ENCODE data around the gene COPS2.
A peak's percentile ranks its signal among the peaks of the same experiment; 100 is the strongest.
"Not testable (repeated sequence)": the region's sequence is repeated elsewhere in the genome, so short reads cannot be mapped to it uniquely, and the experiment has no call there.

Gene COPS2

DNA sequence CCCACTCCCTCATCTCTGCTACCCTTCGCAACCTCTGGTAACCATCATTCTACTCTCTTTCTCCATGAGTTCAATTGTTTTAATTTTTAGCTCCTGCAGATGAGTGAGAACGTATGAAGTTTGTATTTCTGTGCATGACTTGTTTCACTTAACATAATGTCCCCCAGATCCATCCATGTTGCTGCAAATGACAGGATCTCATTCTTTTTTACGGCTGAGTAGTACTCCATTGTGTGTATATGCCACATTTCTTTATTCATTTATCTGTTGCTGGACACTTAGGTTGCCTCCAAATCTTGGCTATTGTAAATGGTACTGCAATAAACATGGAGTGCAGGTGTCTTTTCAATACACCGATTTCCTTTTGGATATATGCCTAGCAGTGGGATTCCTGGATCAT lies 26.7 kb upstream of the COPS2 start:
- Histone ChIP-seq H3K9ac (ENCODE audit: low read length) (no peak overlapping the region), H3K36me3 (ENCODE audit: control insufficient read depth, insufficient read depth, low read length) (no peaks in the 10 kb centered on the region), H3K4me1 (ENCODE audit: control insufficient read depth, insufficient read depth, low read length) (peaks cover 13% of the 10 kb centered on the region), H3K4me3 (ENCODE audit: low read depth, low read length) (no peak overlapping the region), H3K9me3 (ENCODE audit: control insufficient read depth, insufficient read depth, low read depth, low read length) (no peaks in the 10 kb centered on the region), H3K27me3 (ENCODE audit: control insufficient read depth, insufficient read depth, low read length) (no peaks in the 10 kb centered on the region), H3K27ac (ENCODE audit: low read depth, low read length) (no peak overlapping the region)

DNA sequence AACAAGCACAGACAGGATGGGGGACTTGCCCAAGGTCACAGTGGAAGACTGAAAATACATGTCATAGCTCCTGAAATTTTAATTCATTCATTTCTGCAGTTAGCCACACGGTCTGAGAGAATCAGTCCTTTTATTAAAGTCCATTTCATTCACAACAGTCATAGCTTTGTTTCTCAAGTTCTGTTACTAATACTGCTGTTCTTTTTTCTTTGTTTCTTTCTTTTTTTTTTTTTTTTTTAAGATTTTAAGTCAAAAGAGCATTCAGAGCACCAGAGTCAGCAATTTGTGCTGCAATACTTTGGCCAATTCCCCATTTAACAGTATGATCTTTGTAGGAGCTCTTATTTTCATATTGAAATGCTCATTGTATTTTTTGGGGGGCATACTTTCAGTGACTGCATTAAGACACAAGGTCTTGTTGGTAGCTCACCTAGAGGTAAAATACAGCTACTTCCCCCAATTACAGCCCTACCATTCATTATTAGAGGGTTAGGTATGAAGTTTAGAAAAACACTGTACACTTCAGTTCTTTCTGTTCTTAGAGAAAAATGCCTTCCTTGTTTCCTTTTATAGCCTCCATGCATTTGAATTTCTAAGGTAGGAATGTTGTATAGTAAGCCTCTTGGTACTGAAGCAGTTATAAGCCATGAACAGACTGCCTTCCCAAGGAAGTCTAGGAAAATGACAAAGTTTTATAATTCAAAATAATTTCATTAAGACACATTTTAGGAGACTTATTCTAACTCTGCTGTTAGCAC lies 24.2 kb upstream of the COPS2 start:
- no peaks in the 10 kb centered on the region for H3K36me3 ChIP-seq (ENCODE audit: control insufficient read depth, insufficient read depth, low read length)
- H3K9me3 ChIP-seq (ENCODE audit: control insufficient read depth, insufficient read depth, low read depth, low read length), result peaks cover 15% of the 10 kb centered on the region
- peaks cover 13% of the 10 kb centered on the region for H3K4me1 ChIP-seq (ENCODE audit: control insufficient read depth, insufficient read depth, low read length)
- H3K9ac ChIP-seq (ENCODE audit: low read length), result no peak overlapping the region
- no peak overlapping the region for H3K27ac ChIP-seq (ENCODE audit: low read depth, low read length)
- no peak overlapping the region for H3K4me3 ChIP-seq (ENCODE audit: low read depth, low read length)
- no peaks in the 10 kb centered on the region for H3K27me3 ChIP-seq (ENCODE audit: control insufficient read depth, insufficient read depth, low read length)

DNA sequence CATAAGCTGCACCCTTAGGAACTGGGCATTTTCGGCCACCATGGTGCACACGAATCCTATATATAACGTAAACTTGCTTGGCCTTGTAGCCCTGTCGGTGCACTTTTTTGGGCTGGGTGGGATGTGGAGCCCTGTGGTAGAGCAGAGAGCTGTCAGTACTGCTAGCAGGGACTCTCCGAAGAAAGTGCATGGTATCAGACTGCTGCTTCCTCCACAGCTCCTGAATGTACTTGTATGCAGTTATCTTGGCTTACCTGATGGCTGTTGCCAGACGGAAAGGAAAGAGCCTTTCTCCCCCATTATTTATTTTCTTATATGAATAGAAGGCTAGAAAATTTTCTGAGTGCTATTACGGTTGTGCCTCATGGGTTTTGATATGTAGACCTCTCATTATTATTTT lies 23.1 kb upstream of the COPS2 start:
- Histone ChIP-seq H3K9me3 (ENCODE audit: control insufficient read depth, insufficient read depth, low read depth, low read length) (peaks cover 15% of the 10 kb centered on the region), H3K4me3 (ENCODE audit: low read depth, low read length) (no peak overlapping the region), H3K27me3 (ENCODE audit: control insufficient read depth, insufficient read depth, low read length) (no peaks in the 10 kb centered on the region), H3K36me3 (ENCODE audit: control insufficient read depth, insufficient read depth, low read length) (no peaks in the 10 kb centered on the region), H3K9ac (ENCODE audit: low read length) (no peak overlapping the region), H3K4me1 (ENCODE audit: control insufficient read depth, insufficient read depth, low read length) (peaks cover 13% of the 10 kb centered on the region), H3K27ac (ENCODE audit: low read depth, low read length) (no peak overlapping the region)

DNA sequence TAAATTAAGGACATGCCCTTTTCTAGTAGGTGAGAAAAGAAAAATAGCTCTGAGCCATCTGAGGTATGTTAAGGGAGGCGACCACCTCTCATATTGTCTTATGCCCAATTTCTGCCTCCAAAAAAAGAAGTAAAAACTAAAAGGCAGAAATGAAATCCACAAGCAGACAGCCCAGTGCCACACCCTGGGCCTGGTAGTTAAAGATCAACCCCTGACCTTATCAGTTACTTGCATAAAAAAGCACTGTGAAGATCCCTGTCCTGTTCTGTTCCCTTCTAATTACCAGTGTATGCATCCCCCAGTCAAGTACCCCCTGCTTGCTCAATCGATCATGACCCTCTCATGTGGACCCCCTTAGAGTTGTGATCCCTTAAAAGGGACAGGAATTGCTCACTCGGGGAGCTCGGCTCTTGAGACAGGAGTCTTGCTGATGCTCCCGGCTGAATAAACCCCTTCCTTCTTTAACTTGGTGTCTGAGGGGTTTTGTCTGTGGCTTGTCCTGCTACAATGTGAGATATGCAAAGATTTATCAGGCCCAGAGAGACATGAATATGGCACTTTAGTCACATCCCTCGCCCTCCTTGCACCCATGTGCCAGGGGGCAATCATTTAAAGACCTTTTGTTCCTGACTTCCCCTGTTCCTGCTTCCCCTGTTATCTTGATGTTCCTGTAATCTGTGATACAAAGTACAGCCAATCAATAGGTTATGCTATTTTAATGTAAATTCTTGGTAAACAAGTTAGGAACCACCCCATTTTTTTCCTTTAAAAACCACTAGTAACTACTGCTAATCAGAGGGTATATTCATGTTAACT lies 20.4 kb upstream of the COPS2 start:
- H3K4me1 ChIP-seq (ENCODE audit: control insufficient read depth, insufficient read depth, low read length), result peaks cover 13% of the 10 kb centered on the region
- H3K9me3 ChIP-seq (ENCODE audit: control insufficient read depth, insufficient read depth, low read depth, low read length), result peaks cover 15% of the 10 kb centered on the region
- H3K27ac ChIP-seq (ENCODE audit: low read depth, low read length); H3K9ac ChIP-seq (ENCODE audit: low read length); H3K4me3 ChIP-seq (ENCODE audit: low read depth, low read length); H3K36me3 ChIP-seq (ENCODE audit: control insufficient read depth, insufficient read depth, low read length); H3K27me3 ChIP-seq (ENCODE audit: control insufficient read depth, insufficient read depth, low read length): not testable (repeated sequence)

DNA sequence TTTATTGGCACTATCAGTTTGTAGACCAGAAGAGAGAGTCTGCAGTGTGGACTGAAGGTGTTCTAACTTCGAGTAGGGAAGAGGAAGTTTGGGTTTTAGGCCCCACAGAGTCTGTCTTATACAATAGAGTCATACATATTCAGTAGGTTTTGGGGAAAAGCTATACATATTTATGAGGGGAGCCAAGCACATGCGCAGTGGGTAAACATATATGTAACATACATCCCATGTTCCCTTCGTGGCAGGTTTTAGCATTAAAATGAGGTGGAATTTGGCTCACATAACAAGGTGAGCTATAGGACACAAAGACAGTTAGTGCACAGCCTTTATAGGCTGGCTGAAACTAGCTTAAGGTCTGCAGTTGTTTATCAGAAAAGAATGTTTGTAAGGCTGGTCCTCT lies 19.5 kb upstream of the COPS2 start:
- Histone ChIP-seq H3K27me3 (ENCODE audit: control insufficient read depth, insufficient read depth, low read length) (no peaks in the 10 kb centered on the region), H3K9me3 (ENCODE audit: control insufficient read depth, insufficient read depth, low read depth, low read length) (peaks cover 15% of the 10 kb centered on the region), H3K9ac (ENCODE audit: low read length) (no peak overlapping the region), H3K4me1 (ENCODE audit: control insufficient read depth, insufficient read depth, low read length) (peaks cover 6% of the 10 kb centered on the region), H3K27ac (ENCODE audit: low read depth, low read length) (no peak overlapping the region), H3K36me3 (ENCODE audit: control insufficient read depth, insufficient read depth, low read length) (no peaks in the 10 kb centered on the region), H3K4me3 (ENCODE audit: low read depth, low read length) (no peak overlapping the region)

DNA sequence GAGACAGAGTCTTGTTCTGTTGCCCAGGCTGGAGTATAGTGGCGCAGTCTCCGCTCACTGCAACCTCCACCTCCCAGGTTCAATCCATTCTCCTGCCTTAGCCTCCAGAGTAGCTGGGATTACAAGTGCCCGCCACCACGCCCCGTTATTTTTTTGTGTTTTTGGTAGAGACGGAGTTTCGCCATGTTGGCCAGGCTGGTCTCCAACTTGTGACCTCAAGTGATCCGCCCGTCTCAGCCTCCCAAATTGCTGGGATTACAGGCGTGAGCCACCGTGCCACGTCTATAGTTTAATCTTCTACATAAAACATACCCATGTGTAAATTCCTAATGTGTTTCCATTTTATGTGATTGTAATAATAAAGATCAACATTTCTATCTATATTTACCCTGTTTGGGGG lies 16.4 kb upstream of the COPS2 start:
- Histone ChIP-seq H3K27ac (ENCODE audit: low read depth, low read length) (no peak overlapping the region), H3K4me3 (ENCODE audit: low read depth, low read length) (no peak overlapping the region), H3K4me1 (ENCODE audit: control insufficient read depth, insufficient read depth, low read length) (no peaks in the 10 kb centered on the region), H3K27me3 (ENCODE audit: control insufficient read depth, insufficient read depth, low read length) (peaks cover 4% of the 10 kb centered on the region; the same call in 1 of the 2 replicates), H3K9ac (ENCODE audit: low read length) (no peak overlapping the region), H3K36me3 (ENCODE audit: control insufficient read depth, insufficient read depth, low read length) (no peaks in the 10 kb centered on the region), H3K9me3 (ENCODE audit: control insufficient read depth, insufficient read depth, low read depth, low read length) (peaks cover 15% of the 10 kb centered on the region)

DNA sequence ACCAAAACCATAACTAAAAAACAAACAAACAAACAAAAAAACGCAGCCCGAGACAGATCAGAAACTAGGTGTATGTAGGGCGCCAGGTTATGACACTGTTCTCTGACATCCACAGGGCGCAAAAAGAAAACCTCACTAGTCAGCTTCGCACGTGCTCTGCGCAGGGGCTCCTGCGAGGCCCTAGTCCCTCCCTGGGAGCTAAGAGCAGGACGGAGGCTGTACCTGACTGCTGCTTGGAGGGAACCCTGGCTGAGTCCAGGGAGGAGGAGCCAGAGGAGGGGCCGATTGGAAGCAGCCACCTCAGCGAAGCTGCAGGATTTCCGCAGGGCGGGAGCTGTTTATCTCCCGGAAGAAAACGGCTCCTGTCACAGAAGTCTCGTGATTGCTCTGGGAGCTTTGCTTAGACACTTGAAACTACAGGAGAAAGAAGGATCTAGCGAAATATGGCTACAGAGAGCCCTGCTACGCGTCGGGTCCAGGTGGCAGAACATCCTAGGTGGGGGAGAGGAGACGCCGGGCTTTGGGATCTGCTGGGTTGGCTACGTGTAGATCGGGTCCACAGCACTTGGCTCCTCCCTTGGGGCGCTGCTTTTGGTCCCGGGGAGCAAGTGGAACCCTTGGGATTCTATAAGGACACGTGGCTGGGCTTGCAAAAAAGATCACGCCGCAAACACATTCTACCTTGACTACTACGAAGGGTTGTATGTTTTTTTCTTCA lies 14.6 kb upstream of the COPS2 start, which contains the start of gene GALK2:
Gene GALK2 (plus strand): TSS at position 368 of the 718 bp plus-strand sequence. CDS start 76 bp downstream, at position 444.
- Histone ChIP-seq H3K27ac (ENCODE audit: low read depth, low read length) (no peak within 1 kb of the TSS), H3K36me3 (ENCODE audit: control insufficient read depth, insufficient read depth, low read length) (no peaks in the 10 kb centered on the region), H3K9ac (ENCODE audit: low read length) (peak within 1 kb of the TSS; percentile 75), H3K27me3 (ENCODE audit: control insufficient read depth, insufficient read depth, low read length) (peaks cover 4% of the 10 kb centered on the region; the same call in 1 of the 2 replicates), H3K4me3 (ENCODE audit: low read depth, low read length) (peak within 1 kb of the TSS; percentile 81), H3K4me1 (ENCODE audit: control insufficient read depth, insufficient read depth, low read length) (no peaks in the 10 kb centered on the region), H3K9me3 (ENCODE audit: control insufficient read depth, insufficient read depth, low read depth, low read length) (peaks cover 4% of the 10 kb centered on the region; the same call in 1 of the 2 replicates)

DNA sequence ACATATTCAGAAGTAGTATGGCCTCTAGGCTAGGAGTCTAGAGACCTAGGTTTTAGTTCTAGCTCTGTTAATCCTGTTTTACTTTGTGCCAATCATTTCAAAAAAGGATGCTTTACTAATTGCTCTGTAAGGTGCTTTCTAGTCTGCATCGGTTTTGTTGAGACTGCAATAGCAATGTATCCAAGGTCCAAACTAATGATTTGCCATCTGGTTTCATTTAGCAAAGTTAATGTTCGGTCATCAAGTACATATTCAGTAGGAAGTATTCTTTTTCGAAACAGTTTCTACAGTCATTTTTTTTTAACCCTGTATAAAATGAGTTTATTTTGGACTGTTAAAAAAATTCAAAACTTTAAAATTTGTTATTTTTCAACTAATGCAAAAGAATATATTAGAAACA lies 12.6 kb upstream of the COPS2 start:
- H3K27me3 ChIP-seq (ENCODE audit: control insufficient read depth, insufficient read depth, low read length), result peaks cover 4% of the 10 kb centered on the region; the same call in 1 of the 2 replicates
- H3K36me3 ChIP-seq (ENCODE audit: control insufficient read depth, insufficient read depth, low read length), result no peaks in the 10 kb centered on the region
- H3K9ac ChIP-seq (ENCODE audit: low read length), result no peak overlapping the region
- no peak overlapping the region for H3K27ac ChIP-seq (ENCODE audit: low read depth, low read length)
- H3K9me3 ChIP-seq (ENCODE audit: control insufficient read depth, insufficient read depth, low read depth, low read length), result no peaks in the 10 kb centered on the region
- H3K4me3 ChIP-seq (ENCODE audit: low read depth, low read length), result no peak overlapping the region
- H3K4me1 ChIP-seq (ENCODE audit: control insufficient read depth, insufficient read depth, low read length), result no peaks in the 10 kb centered on the region

DNA sequence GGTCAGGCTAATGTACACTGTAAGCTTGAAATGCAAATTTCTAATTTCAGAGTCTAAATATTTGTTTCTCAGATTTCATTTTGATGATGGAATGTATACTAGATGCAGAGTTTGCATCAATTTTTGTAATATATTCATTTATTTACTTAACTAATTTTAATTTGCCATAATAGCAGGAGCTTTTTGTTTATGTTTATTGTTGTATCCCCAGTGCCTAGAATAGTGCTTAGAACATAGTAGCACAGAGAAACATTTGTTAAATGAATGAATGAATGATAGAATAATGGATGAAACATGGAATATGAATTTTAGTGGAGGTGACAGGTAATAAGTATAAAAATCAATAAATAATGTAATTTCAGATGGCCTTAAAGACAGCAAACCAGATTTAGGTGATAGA lies 9.5 kb upstream of the COPS2 start:
- peaks cover 4% of the 10 kb centered on the region; the same call in 1 of the 2 replicates for H3K27me3 ChIP-seq (ENCODE audit: control insufficient read depth, insufficient read depth, low read length)
- H3K4me3 ChIP-seq (ENCODE audit: low read depth, low read length), result no peak overlapping the region
- H3K9me3 ChIP-seq (ENCODE audit: control insufficient read depth, insufficient read depth, low read depth, low read length), result no peaks in the 10 kb centered on the region
- H3K4me1 ChIP-seq (ENCODE audit: control insufficient read depth, insufficient read depth, low read length), result no peaks in the 10 kb centered on the region
- no peak overlapping the region for H3K27ac ChIP-seq (ENCODE audit: low read depth, low read length)
- H3K36me3 ChIP-seq (ENCODE audit: control insufficient read depth, insufficient read depth, low read length), result no peaks in the 10 kb centered on the region
- H3K9ac ChIP-seq (ENCODE audit: low read length), result no peak overlapping the region

DNA sequence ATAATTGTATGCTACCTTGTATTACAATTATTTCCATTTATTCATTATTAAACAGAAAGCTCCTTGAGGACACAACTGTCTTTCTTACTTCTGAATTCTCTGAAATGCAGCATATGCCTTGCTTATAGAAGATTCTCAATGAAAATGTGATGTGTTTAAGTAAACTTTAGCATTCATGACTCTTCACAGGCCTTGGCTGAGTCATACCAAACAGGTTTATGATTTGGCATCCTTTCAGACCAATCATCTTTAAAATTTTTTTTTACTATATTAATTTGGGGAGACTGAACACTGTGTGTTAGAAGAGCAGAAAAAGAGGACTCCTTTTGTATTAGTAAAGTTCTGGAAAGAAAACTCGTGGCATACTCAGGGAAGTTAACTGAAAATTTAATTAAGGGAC lies 8.3 kb upstream of the COPS2 start:
- Histone ChIP-seq H3K36me3 (ENCODE audit: control insufficient read depth, insufficient read depth, low read length) (no peaks in the 10 kb centered on the region), H3K9ac (ENCODE audit: low read length) (no peak overlapping the region), H3K27me3 (ENCODE audit: control insufficient read depth, insufficient read depth, low read length) (no peaks in the 10 kb centered on the region), H3K4me1 (ENCODE audit: control insufficient read depth, insufficient read depth, low read length) (no peaks in the 10 kb centered on the region), H3K27ac (ENCODE audit: low read depth, low read length) (no peak overlapping the region), H3K4me3 (ENCODE audit: low read depth, low read length) (no peak overlapping the region), H3K9me3 (ENCODE audit: control insufficient read depth, insufficient read depth, low read depth, low read length) (no peaks in the 10 kb centered on the region)
